ENCODE results near the gene ABTB2.

GRCh38 chr11:34175284-34176019, 182.4 kb downstream of the ABTB2 start:
- TF ChIP-seq EZH2 (IDR thresholded peaks at IDR 0.05; ENCODE audit: borderline replicate concordance, low read depth, low read length, severe bottlenecking): no peak
- TF ChIP-seq CTCF (IDR thresholded peaks at IDR 0.05; ENCODE audit: borderline replicate concordance, extremely low read depth, low read length, poor library complexity, severe bottlenecking): no peak

Data from DND-41 (cell line).